ENCODE measurements around the gene OPCML.

Gene OPCML

GRCh38 chr11:132814410-132814809 is 717.9 kb downstream of the OPCML start:
- H3K27ac ChIP-seq (replicated peaks): no peak overlapping the region
- no peak overlapping the region for H3K4me3 ChIP-seq (replicated peaks; ENCODE audit: insufficient read depth, low read length)
- DNase-seq (ENCODE audit: low read depth in 1 of 2, low spot score in 1 of 2): no peak
- H3K27me3 ChIP-seq (ENCODE audit: insufficient read depth, poor library complexity, severe bottlenecking): no peaks in the 10 kb centered on the region
- no peak for TF ChIP-seq POLR2AphosphoS5 (IDR thresholded peaks at IDR 0.05; ENCODE audit: low read depth)
- no peak for TF ChIP-seq SPI1 (IDR thresholded peaks at IDR 0.05; ENCODE audit: borderline replicate concordance, low read depth)
- no peak for TF ChIP-seq REST (IDR thresholded peaks at IDR 0.05; ENCODE audit: insufficient replicate concordance, low read depth)
- TF ChIP-seq GABPA (IDR thresholded peaks at IDR 0.05; ENCODE audit: low read depth): no peak
- TF ChIP-seq CTCF (IDR thresholded peaks at IDR 0.05; ENCODE audit: insufficient read depth, low read length): no peak

GRCh38 chr11:132811649-132812048 is 720.7 kb downstream of the OPCML start:
- Histone ChIP-seq H3K27ac (replicated peaks) (no peak overlapping the region), H3K4me3 (replicated peaks; ENCODE audit: insufficient read depth, low read length) (no peak overlapping the region), H3K27me3 (ENCODE audit: insufficient read depth, poor library complexity, severe bottlenecking) (peaks cover 3% of the 10 kb centered on the region)
- TF ChIP-seq POLR2AphosphoS5 (IDR thresholded peaks at IDR 0.05; ENCODE audit: low read depth): no peak
- TF ChIP-seq CTCF (IDR thresholded peaks at IDR 0.05; ENCODE audit: insufficient read depth, low read length): no peak
- TF ChIP-seq REST (IDR thresholded peaks at IDR 0.05; ENCODE audit: insufficient replicate concordance, low read depth): no peak
- TF ChIP-seq GABPA (IDR thresholded peaks at IDR 0.05; ENCODE audit: low read depth): no peak
- TF ChIP-seq SPI1 (IDR thresholded peaks at IDR 0.05; ENCODE audit: borderline replicate concordance, low read depth): no peak
- no peak for DNase-seq (ENCODE audit: low read depth in 1 of 2, low spot score in 1 of 2)

- H3K4me3 ChIP-seq (replicated peaks; ENCODE audit: insufficient read depth, low read length): no peak overlapping the region
- no peak for DNase-seq (ENCODE audit: low read depth in 1 of 2, low spot score in 1 of 2)
- TF ChIP-seq POLR2AphosphoS5 (IDR thresholded peaks at IDR 0.05; ENCODE audit: low read depth): no peak
- TF ChIP-seq REST (IDR thresholded peaks at IDR 0.05; ENCODE audit: insufficient replicate concordance, low read depth): no peak
- no peak for TF ChIP-seq GABPA (IDR thresholded peaks at IDR 0.05; ENCODE audit: low read depth)
- no peak for TF ChIP-seq SPI1 (IDR thresholded peaks at IDR 0.05; ENCODE audit: borderline replicate concordance, low read depth)
- TF ChIP-seq CTCF (IDR thresholded peaks at IDR 0.05; ENCODE audit: insufficient read depth, low read length): no peak
- peaks cover 3% of the 10 kb centered on the region for H3K27me3 ChIP-seq (ENCODE audit: insufficient read depth, poor library complexity, severe bottlenecking)
- no peak overlapping the region for H3K27ac ChIP-seq (replicated peaks)
These were observed 723.2 kb downstream of the OPCML start for GRCh38 chr11:132809070-132809469.

Data from HL-60 (cell line).